Activated T-cell treated with anti-CD3 and anti-CD28 coated beads, Interleukin-2, amount 50 U/mL, for 72 hours (primary cell): ENCODE measurements around the gene RGS10. TPM values are rescaled to one million over a fixed set of nuclear protein-coding genes. Genes with fewer than 3 reads are reported as not detected.

Source experiments
- ATAC-seq, 2 donors: fragments of 150-1000 bp; cut with Tn5 transposase; replicated peaks in 1 of 2; 2 replicates each; pipeline ENCODE4 v1.10.0; 2021; ENCODE audit warnings: moderate library complexity in 2 of 2, mild to moderate bottlenecking in 1 of 2
- DNase-seq, 2 donors: peaks; one replicate each; pipeline ENCODE4 v3.0.0; 2021 to 2022; ENCODE audit warnings: mixed read lengths in 1 of 2
- H3K27ac Mint-ChIP-seq: one replicate; pipeline ENCODE4 v1.8.0; 2022; ENCODE audit warnings: mild to moderate bottlenecking, moderate library complexity, mixed read lengths
- H3K27me3 Mint-ChIP-seq: one replicate; pipeline ENCODE4 v1.8.0; 2022; ENCODE audit warnings: low read depth, mixed read lengths
- H3K36me3 Mint-ChIP-seq, 2 donors: one replicate each; pipeline ENCODE4 v1.8.0; 2022; ENCODE audit warnings: mixed read lengths in 2 of 2, mild to moderate bottlenecking in 1 of 2; ENCODE audit not compliant: insufficient read depth in 2 of 2
- H3K4me1 Mint-ChIP-seq: one replicate; pipeline ENCODE4 v1.8.0; 2022; ENCODE audit warnings: low read depth, mixed read lengths
- H3K4me3 Mint-ChIP-seq, 2 donors: one replicate each; pipeline ENCODE4 v1.8.0; 2022; ENCODE audit warnings: mild to moderate bottlenecking in 2 of 2, mixed read lengths in 2 of 2, moderate library complexity in 2 of 2
- H3K9me3 Mint-ChIP-seq, 2 donors: one replicate each; pipeline ENCODE4 v1.8.0; 2022; ENCODE audit warnings: mixed read lengths in 2 of 2
- total RNA-seq, 2 donors: library from RNA; stranded (reverse); gene quantifications; one replicate each; pipeline ENCODE4 v1.2.3, GENCODE V29; 2022

RGS10 gene
- total RNA-seq, 2 donors from 2014 or later, result 161 to 208 TPM

DNA sequence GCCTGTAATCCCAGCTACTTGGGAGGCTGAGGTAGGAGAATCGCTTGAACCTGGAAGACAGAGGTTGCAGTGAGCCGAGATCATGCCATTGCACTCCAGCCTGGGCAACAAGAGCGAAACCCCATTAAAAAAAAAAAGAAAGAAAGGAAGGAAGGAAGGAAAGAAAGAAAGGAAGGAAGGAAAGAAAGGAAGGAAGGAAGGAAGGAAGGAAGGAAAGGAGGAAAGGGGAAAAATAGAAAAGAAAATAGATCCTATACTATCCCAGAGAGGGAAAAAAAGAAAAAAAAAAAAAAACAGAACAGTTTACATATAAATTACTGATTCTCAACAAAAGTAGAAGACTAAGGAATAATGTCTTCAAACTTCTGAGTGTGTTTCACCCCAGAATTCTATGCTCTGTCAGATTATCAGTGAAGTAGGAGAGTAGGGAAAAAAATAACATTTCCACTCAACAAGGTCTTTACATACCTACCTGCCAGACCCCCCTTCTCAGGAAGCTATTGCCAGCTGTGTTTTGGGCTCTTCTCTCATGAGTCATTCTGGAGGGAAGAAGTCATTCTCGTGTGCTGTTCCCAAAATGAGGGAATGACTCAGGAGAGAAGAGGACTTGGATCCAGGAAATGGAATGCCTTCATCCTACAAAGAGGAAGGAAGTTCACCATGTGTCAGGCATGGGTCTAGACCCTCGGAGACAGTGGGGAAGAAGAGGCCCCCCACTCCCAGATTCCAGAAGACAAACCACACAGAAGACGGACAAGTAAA, 20.9 kb downstream of the RGS10 start:
- peak overlapping the region; percentile 25 for H3K27ac Mint-ChIP-seq

DNA sequence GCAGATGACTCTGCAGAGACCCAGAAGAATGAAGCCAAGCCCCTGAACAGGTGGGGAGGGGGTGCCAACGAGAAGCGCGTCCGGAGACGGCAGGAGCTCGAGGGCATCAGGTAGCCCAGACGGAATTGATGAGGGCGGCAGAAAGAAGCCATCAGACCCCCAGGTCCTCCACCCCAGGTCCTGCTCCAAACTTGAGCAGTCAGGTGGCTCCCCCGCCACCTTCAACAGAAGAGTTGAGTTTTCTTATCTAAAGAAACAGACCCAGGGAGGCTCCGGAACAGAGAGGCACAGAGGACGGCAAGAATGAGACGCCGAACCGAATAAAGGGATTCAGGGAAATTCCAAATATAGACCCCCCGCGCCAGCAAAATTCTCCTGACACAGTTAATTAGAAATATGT, 22.2 kb downstream of the RGS10 start:
- ATAC-seq (no peak), DNase-seq (no peak)
- Mint-ChIP-seq H3K27ac (peak overlapping the region; percentile 92), H3K4me1 (peaks cover 81% of the 10 kb centered on the region), H3K4me3 (no peak overlapping the region), H3K36me3 (peaks cover 2 to 29% of the 10 kb centered on the region in 2 donors), H3K9me3 (no peaks in the 10 kb centered on the region), H3K27me3 (no peaks in the 10 kb centered on the region)

More for the DNA sequence above, 20.9 kb downstream of the RGS10 start:
- H3K9me3 Mint-ChIP-seq, result no peaks in the 10 kb centered on the region
- peaks cover 78% of the 10 kb centered on the region for H3K4me1 Mint-ChIP-seq
- DNase-seq, result no peak
- H3K36me3 Mint-ChIP-seq, result peaks cover 3 to 27% of the 10 kb centered on the region in 2 donors
- no peaks in the 10 kb centered on the region for H3K27me3 Mint-ChIP-seq
- no peak for ATAC-seq
- no peak overlapping the region for H3K4me3 Mint-ChIP-seq

DNA sequence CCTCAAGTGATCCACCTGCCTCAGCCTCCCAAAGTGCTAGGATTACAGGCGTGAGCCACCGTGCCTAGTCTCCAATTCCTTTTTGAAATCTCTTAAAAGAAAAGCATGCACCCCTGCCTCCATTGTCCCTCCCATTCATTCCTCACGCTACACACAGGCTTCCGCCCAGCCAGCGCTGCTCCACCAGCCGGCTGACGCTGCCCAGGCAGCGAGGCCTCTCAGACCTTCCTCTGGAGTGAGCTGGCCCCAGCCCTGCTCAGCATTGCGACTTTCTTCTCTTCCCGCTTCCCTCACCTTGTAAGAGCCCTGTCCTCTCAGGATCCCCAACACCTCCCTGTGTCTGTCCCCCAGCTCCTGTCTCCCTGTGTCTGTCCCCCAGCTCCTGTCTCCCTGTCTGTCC, 23.6 kb downstream of the RGS10 start:
- H3K4me1 Mint-ChIP-seq, result peaks cover 83% of the 10 kb centered on the region
- DNase-seq (no peak), ATAC-seq (no peak)
- H3K36me3 Mint-ChIP-seq, result peaks cover 0 to 29% of the 10 kb centered on the region in 2 donors
- H3K27me3 Mint-ChIP-seq, result no peaks in the 10 kb centered on the region
- H3K27ac Mint-ChIP-seq, result peak overlapping the region; percentile 79
- H3K4me3 Mint-ChIP-seq, result peak overlapping the region; percentile 66 to 74
- no peaks in the 10 kb centered on the region for H3K9me3 Mint-ChIP-seq

DNA sequence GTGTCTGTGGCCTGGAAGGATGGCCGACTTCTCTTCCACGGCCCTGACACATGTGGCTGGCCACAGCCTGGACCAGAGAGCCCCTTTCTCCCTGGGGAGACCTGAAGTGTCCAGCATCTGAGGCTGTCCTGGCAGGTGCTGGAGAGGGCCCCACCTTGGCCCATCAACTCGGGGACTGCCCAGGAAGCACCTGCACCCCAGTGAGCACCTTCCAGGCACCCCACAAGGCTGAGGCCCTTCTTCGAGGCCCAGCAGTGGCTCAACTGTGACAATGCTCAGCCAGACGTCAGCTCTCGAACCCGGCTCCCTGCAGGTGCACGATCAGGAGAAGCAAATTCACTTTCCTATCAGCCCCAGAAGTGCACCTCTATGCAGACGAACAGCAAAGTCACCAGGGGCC, 24.3 kb downstream of the RGS10 start:
- Mint-ChIP-seq H3K4me3 (peak overlapping the region; percentile 54 to 74), H3K27ac (peak overlapping the region; percentile 79), H3K4me1 (peaks cover 80% of the 10 kb centered on the region), H3K36me3 (peaks cover 0 to 33% of the 10 kb centered on the region in 2 donors), H3K9me3 (no peaks in the 10 kb centered on the region), H3K27me3 (no peaks in the 10 kb centered on the region)
- DNase-seq (no peak), ATAC-seq (peak; percentile 14 to 20)

DNA sequence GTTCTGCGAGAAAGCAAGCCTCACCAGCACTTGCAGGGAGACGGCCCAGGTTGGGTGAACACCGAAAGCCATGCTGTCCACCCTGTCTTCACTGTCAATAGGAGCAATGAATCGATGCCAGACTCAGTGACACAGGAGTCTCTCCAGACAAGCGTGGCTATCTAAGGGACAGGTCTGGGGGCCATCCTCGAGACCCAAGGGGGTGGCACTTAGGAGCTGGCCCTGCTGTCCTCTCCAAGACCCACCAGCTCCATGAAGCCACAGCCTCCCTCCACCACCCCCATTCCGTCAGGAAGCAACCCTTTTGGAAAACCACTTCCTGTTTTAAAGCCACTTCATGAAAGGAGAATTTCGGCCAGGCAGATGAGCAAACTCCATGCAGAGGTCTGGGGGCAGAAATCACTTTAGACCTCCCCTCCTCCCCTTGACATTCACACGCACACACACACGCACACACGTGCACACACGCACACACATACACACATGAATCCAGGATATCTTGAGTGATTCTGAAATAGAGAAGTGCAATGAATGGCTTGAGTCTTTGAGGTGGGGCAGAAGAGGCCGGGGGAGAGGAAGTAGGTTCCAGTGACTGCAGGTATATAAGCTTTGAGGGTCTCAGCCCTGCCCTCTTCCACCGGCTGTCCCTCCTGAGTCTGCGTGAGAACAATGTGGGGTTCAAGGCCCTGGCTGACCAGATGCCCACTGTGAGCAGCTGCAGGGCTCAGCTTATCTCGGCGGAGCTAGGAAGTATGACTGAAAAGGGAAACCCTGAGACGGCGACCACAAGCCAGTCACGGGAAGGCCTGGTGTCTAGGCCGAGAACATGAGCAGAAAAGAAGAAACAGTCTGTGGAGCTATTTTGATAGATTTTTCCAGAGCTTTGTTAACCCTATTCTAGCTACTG, 25.0 kb downstream of the RGS10 start:
- Mint-ChIP-seq H3K9me3 (no peaks in the 10 kb centered on the region), H3K27ac (peak overlapping the region; percentile 83), H3K36me3 (peaks cover 0 to 35% of the 10 kb centered on the region in 2 donors), H3K4me1 (peaks cover 73% of the 10 kb centered on the region), H3K27me3 (no peaks in the 10 kb centered on the region), H3K4me3 (peak overlapping the region; percentile 54 to 74)
- DNase-seq, result peak; percentile 77 to 80
- ATAC-seq, result peak; percentile 82

DNA sequence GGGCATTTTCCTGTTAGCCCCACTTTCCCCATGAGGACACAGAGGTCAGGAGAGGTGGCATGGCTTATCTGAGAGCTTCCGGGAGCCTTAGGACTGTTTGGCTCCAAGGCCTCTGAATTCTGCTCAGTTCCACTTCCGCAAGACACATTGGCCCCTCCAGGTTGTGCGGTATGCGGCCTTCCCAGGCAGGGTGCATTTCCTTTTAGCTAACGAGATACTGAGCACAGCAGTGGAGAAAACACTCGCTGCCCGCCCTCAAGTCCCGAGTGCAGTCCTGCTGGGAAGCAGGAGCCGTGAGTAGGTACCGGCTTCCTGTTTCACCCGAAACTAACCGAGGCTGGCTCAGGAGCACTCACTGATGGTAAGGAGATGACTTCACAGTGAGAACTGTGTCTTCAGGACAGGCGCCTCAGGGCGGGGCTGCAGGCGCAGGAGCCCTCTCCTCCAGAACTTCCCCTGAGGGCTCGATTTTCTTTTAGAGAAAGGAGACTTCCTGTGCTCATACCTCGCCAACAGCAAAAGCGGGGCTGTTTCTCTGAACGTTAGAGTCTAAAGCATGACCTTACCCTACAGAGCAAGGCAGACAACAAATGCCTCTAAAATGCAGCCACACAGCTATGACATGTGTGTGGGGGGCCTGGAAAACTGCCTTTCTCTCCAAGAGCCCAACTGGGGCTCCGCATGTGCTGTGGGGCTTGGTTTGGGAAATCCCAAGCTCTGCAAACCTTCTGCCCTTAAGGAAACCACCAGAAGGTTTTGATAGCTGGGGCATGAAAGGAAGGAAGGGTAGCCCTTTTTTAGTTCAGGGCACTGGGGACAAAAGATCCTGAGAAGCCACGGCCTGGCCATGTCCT, 25.9 kb downstream of the RGS10 start:
- DNase-seq (peak; percentile 64 to 76), ATAC-seq (peak; percentile 78 to 81)
- Mint-ChIP-seq H3K4me1 (peaks cover 68% of the 10 kb centered on the region), H3K4me3 (peak overlapping the region; percentile 54 to 74), H3K27ac (peak overlapping the region; percentile 83), H3K9me3 (no peaks in the 10 kb centered on the region), H3K27me3 (no peaks in the 10 kb centered on the region), H3K36me3 (peaks cover 3 to 33% of the 10 kb centered on the region in 2 donors)

DNA sequence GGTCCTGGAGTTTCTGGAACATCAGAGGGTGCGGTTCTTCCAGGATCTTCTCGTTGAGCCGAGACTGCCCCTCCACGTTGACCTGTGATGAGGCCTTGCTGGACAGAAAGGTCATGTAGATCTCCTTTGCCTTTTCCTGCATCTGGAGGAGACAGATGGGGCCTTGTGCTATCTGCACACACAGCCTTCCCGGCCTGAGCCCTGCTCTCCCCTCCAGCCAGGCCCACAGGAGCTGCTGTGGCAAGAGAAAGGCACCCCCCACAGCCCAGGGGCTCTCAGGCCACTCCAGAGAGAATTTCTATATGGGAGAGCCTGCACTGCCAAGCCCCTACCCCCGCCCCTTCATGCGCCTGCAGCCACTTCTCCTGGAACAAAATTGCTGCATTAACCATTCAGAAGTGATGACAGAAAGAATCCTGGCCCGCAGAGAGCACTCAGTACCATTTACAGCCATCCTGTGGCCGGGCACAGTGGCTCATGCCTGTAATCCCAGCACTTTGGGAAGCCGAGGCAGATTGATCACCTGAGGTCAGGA, 26.9 kb downstream of the RGS10 start:
- Mint-ChIP-seq H3K4me1 (peaks cover 70% of the 10 kb centered on the region), H3K27ac (no peak overlapping the region), H3K4me3 (no peak overlapping the region)

DNA sequence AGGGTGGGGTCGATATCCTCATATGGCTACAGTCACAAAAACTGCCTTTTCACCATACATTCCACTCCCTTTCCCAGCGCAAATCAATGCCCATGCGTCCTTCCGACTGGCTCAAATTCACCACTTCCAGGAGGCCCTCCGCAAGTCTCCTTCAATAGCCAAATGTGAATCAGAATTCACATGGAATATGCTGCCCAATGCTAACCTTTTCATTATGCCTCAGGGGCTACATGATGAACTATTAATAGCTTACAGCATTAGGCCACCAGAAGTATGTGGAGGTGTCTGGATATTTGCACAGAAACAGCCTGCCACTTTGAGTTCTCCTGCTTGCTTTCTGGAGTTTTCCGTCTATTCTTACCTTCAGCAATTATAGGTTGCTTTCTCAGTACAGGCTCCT, 27.7 kb downstream of the RGS10 start:
- Mint-ChIP-seq H3K27me3 (no peaks in the 10 kb centered on the region), H3K36me3 (peaks cover 7 to 29% of the 10 kb centered on the region in 2 donors), H3K4me1 (peaks cover 72% of the 10 kb centered on the region), H3K4me3 (no peak overlapping the region), H3K9me3 (no peaks in the 10 kb centered on the region), H3K27ac (no peak overlapping the region)
- DNase-seq (no peak), ATAC-seq (no peak)

More for the DNA sequence above, 26.9 kb downstream of the RGS10 start:
- DNase-seq (no peak), ATAC-seq (no peak)
- Mint-ChIP-seq H3K27me3 (no peaks in the 10 kb centered on the region), H3K9me3 (no peaks in the 10 kb centered on the region), H3K36me3 (peaks cover 4 to 30% of the 10 kb centered on the region in 2 donors)

DNA sequence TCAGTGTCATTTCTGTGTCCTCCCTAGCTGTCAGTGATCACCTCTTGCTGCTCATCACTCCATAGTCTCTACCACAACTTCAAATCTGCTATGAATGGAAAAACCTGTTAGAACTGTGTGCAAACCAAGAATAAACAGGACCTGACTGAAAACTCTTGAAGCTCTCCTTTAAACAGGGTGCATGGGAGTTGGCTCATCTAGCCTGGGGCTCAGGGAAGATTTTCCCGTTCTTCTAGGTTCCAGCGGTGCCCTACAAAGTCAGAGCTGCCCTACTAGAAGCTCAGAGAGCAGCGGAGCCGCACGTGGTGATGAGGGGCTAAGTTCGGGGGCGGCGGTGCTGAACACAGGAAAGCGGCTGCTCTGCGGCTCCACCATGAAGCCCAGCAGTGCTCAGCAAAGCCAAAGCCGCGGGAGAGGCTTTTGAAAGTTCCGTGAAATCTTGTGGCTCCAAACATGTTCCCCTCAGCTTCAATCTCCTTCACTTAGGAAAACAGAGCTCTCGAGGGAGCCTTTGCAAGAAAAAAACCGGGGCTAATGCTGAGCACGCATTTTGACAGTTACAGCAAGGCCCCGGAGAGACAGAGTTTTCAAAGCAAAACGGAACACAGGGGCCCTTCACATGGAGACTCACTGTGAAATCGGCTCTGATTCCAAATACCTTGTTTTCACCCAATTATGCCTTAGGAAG, 30.5 kb downstream of the RGS10 start:
- no peaks in the 10 kb centered on the region for H3K9me3 Mint-ChIP-seq
- H3K27me3 Mint-ChIP-seq, result no peaks in the 10 kb centered on the region
- H3K4me3 Mint-ChIP-seq, result peak overlapping the region; percentile 33 to 48
- H3K4me1 Mint-ChIP-seq, result peaks cover 49% of the 10 kb centered on the region
- peaks cover 7 to 34% of the 10 kb centered on the region in 2 donors for H3K36me3 Mint-ChIP-seq
- H3K27ac Mint-ChIP-seq, result peak overlapping the region; percentile 34
- no peak for ATAC-seq
- DNase-seq, result no peak

DNA sequence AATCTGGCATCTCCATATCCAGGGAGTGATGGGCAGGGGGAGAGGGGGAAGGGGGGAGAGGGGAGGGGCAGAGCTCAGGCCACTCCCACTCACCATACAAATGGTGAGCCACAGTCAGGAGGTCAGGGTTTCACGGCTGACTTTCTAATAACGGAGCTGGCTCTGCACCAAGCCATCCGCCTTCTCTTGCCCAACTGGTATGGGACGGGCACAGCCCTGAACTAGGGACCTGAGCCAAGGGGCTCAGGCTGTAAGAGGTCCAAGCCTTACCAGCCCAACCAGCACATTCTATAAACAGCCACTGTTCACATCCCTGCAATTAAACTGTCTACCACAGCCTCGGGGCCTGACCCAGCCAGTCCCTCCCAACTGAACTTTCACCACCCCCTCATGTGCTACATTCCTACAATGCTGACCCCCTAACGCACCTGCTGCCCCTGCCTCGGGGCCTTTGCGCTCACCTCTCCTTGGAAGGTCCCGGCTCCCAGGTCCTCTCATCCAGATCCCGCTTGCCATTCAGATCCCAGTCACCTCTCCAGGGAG, 32.5 kb downstream of the RGS10 start:
- no peaks in the 10 kb centered on the region for H3K9me3 Mint-ChIP-seq

DNA sequence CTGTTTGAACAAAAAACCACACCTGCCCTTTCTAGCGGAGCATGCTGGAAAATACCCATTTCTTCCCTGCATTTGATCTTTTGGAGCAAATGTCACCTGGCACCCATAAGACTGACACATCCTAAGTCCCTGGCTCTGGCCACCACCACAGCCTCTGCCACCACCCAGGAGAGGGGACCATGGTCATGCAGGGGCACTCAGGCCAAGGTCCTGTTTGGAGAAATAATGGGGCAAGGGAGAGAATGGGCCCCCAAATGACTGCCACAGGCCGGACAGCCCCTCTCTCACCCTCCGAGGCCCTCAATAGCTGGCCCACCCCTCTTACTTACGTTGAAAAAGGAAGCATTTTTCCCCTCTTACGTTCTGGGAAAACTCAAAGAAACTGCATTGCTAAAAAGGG, 35.4 kb downstream of the RGS10 start:
- peaks cover 10 to 32% of the 10 kb centered on the region in 2 donors for H3K36me3 Mint-ChIP-seq
- H3K4me3 Mint-ChIP-seq, result peak overlapping the region; percentile 4 to 42
- peaks cover 66% of the 10 kb centered on the region for H3K4me1 Mint-ChIP-seq
- DNase-seq, result no peak
- H3K27ac Mint-ChIP-seq, result no peak overlapping the region
- H3K27me3 Mint-ChIP-seq, result no peaks in the 10 kb centered on the region
- no peaks in the 10 kb centered on the region for H3K9me3 Mint-ChIP-seq
- no peak for ATAC-seq

More for the DNA sequence above, 32.5 kb downstream of the RGS10 start:
- DNase-seq, result no peak
- Mint-ChIP-seq H3K4me3 (no peak overlapping the region), H3K4me1 (peaks cover 49% of the 10 kb centered on the region), H3K27ac (peak overlapping the region; percentile 26), H3K36me3 (peaks cover 7 to 31% of the 10 kb centered on the region in 2 donors), H3K27me3 (no peaks in the 10 kb centered on the region)
- no peak for ATAC-seq
